ENCODE measurements around the gene KBTBD7.

The KBTBD7 gene

GRCh38 chr13:41154042-41154441 lies 40.3 kb downstream of the KBTBD7 start:
- Histone ChIP-seq H3K27me3 (ENCODE audit: insufficient read depth, low read length, poor library complexity) (no peaks in the 10 kb centered on the region), H3K79me1 (ENCODE audit: low read length) (no peaks in the 10 kb centered on the region), H3K4me2 (ENCODE audit: low read length) (no peak overlapping the region), H3K4me3 (ENCODE audit: low read length) (no peak overlapping the region), H3K27ac (ENCODE audit: low read depth, low read length) (no peak overlapping the region), H4K5ac (ENCODE audit: low read length) (no peak overlapping the region), H3K9ac (ENCODE audit: low read length) (no peak overlapping the region), H3K36me3 (ENCODE audit: control insufficient read depth, insufficient read depth, low read length) (no peaks in the 10 kb centered on the region), H3K56ac (ENCODE audit: low read length) (no peak overlapping the region), H3K79me2 (ENCODE audit: control insufficient read depth, insufficient read depth, low read length) (no peaks in the 10 kb centered on the region), H3K4me1 (ENCODE audit: control insufficient read depth, low read depth, low read length) (no peaks in the 10 kb centered on the region), H2AK5ac (ENCODE audit: low read length) (no peak overlapping the region), H2BK15ac (replicated peaks; ENCODE audit: low read depth) (no peak overlapping the region), H2BK120ac (ENCODE audit: low read depth, low read length) (no peak overlapping the region), H3K18ac (ENCODE audit: low read length) (no peak overlapping the region), H4K8ac (ENCODE audit: low read depth, low read length) (no peak overlapping the region), H3K23ac (ENCODE audit: low read length) (no peak overlapping the region), H2BK5ac (ENCODE audit: low read length) (no peak overlapping the region), H3K4ac (ENCODE audit: low read depth, low read length) (no peak overlapping the region)
- DNase-seq = no peak

- no peak overlapping the region for H3K4ac ChIP-seq (ENCODE audit: low read depth, low read length)
- no CpG with 5 or more reads among the region's 3 CpGs for WGBS (ENCODE audit: extremely low coverage, insufficient coverage, low lambda C conversion rate)
- H3K4me3 ChIP-seq (ENCODE audit: low read length) = no peak overlapping the region
- H2BK120ac ChIP-seq (ENCODE audit: low read depth, low read length) = no peak overlapping the region
- H3K4me2 ChIP-seq (ENCODE audit: low read length) = no peak overlapping the region
- no peaks in the 10 kb centered on the region for H3K36me3 ChIP-seq (ENCODE audit: control insufficient read depth, insufficient read depth, low read length)
- H4K8ac ChIP-seq (ENCODE audit: low read depth, low read length) = no peak overlapping the region
- no peak overlapping the region for H3K23ac ChIP-seq (ENCODE audit: low read length)
- no peak overlapping the region for H2BK15ac ChIP-seq (replicated peaks; ENCODE audit: low read depth)
- H3K27ac ChIP-seq (ENCODE audit: low read depth, low read length) = no peak overlapping the region
- no peak overlapping the region for H3K18ac ChIP-seq (ENCODE audit: low read length)
- H2AK5ac ChIP-seq (ENCODE audit: low read length) = no peak overlapping the region
- no peak for DNase-seq
- H3K56ac ChIP-seq (ENCODE audit: low read length) = no peak overlapping the region
- H2BK5ac ChIP-seq (ENCODE audit: low read length) = no peak overlapping the region
- no peak overlapping the region for H3K9ac ChIP-seq (ENCODE audit: low read length)
- no peak overlapping the region for H4K5ac ChIP-seq (ENCODE audit: low read length)
- no peaks in the 10 kb centered on the region for H3K27me3 ChIP-seq (ENCODE audit: insufficient read depth, low read length, poor library complexity)
- H3K79me1 ChIP-seq (ENCODE audit: low read length) = no peaks in the 10 kb centered on the region
- H3K79me2 ChIP-seq (ENCODE audit: control insufficient read depth, insufficient read depth, low read length) = no peaks in the 10 kb centered on the region
- no peaks in the 10 kb centered on the region for H3K4me1 ChIP-seq (ENCODE audit: control insufficient read depth, low read depth, low read length)
Measured at GRCh38 chr13:41152005-41152404, 42.4 kb downstream of the KBTBD7 start.

GRCh38 chr13:41150058-41150457 lies 44.3 kb downstream of the KBTBD7 start:
- no CpG with 5 or more reads among the region's 2 CpGs for WGBS (ENCODE audit: extremely low coverage, insufficient coverage, low lambda C conversion rate)
- H2BK5ac ChIP-seq (ENCODE audit: low read length) = no peak overlapping the region
- H2BK120ac ChIP-seq (ENCODE audit: low read depth, low read length) = no peak overlapping the region
- H2BK15ac ChIP-seq (replicated peaks; ENCODE audit: low read depth) = no peak overlapping the region
- no peak overlapping the region for H3K18ac ChIP-seq (ENCODE audit: low read length)
- no peaks in the 10 kb centered on the region for H3K36me3 ChIP-seq (ENCODE audit: control insufficient read depth, insufficient read depth, low read length)
- no peak overlapping the region for H3K27ac ChIP-seq (ENCODE audit: low read depth, low read length)
- H2AK5ac ChIP-seq (ENCODE audit: low read length) = no peak overlapping the region
- no peak overlapping the region for H3K9ac ChIP-seq (ENCODE audit: low read length)
- H4K8ac ChIP-seq (ENCODE audit: low read depth, low read length) = no peak overlapping the region
- no peak overlapping the region for H3K56ac ChIP-seq (ENCODE audit: low read length)
- H3K4ac ChIP-seq (ENCODE audit: low read depth, low read length) = no peak overlapping the region
- H3K79me1 ChIP-seq (ENCODE audit: low read length) = no peaks in the 10 kb centered on the region
- no peaks in the 10 kb centered on the region for H3K27me3 ChIP-seq (ENCODE audit: insufficient read depth, low read length, poor library complexity)
- no peak overlapping the region for H4K5ac ChIP-seq (ENCODE audit: low read length)
- no peak overlapping the region for H3K4me2 ChIP-seq (ENCODE audit: low read length)
- H3K4me3 ChIP-seq (ENCODE audit: low read length) = no peak overlapping the region
- H3K79me2 ChIP-seq (ENCODE audit: control insufficient read depth, insufficient read depth, low read length) = no peaks in the 10 kb centered on the region
- H3K4me1 ChIP-seq (ENCODE audit: control insufficient read depth, low read depth, low read length) = no peaks in the 10 kb centered on the region
- DNase-seq = no peak
- no peak overlapping the region for H3K23ac ChIP-seq (ENCODE audit: low read length)

GRCh38 chr13:41148419-41149283 lies 45.7 kb downstream of the KBTBD7 start:
- H2AK5ac ChIP-seq (ENCODE audit: low read length) = no peak overlapping the region
- no peak overlapping the region for H3K23ac ChIP-seq (ENCODE audit: low read length)
- no peaks in the 10 kb centered on the region for H3K79me2 ChIP-seq (ENCODE audit: control insufficient read depth, insufficient read depth, low read length)
- H3K4me2 ChIP-seq (ENCODE audit: low read length) = no peak overlapping the region
- no peak overlapping the region for H3K18ac ChIP-seq (ENCODE audit: low read length)
- H3K27me3 ChIP-seq (ENCODE audit: insufficient read depth, low read length, poor library complexity) = no peaks in the 10 kb centered on the region
- H3K9ac ChIP-seq (ENCODE audit: low read length) = no peak overlapping the region
- H3K79me1 ChIP-seq (ENCODE audit: low read length) = no peaks in the 10 kb centered on the region
- H3K4ac ChIP-seq (ENCODE audit: low read depth, low read length) = no peak overlapping the region
- no peak overlapping the region for H3K4me3 ChIP-seq (ENCODE audit: low read length)
- H3K56ac ChIP-seq (ENCODE audit: low read length) = no peak overlapping the region
- DNase-seq = peak; percentile 28
- H4K8ac ChIP-seq (ENCODE audit: low read depth, low read length) = no peak overlapping the region
- no peak overlapping the region for H2BK120ac ChIP-seq (ENCODE audit: low read depth, low read length)
- H3K27ac ChIP-seq (ENCODE audit: low read depth, low read length) = no peak overlapping the region
- no CpG with 5 or more reads among the region's 3 CpGs for WGBS (ENCODE audit: extremely low coverage, insufficient coverage, low lambda C conversion rate)
- H2BK15ac ChIP-seq (replicated peaks; ENCODE audit: low read depth) = no peak overlapping the region
- H2BK5ac ChIP-seq (ENCODE audit: low read length) = no peak overlapping the region
- H3K36me3 ChIP-seq (ENCODE audit: control insufficient read depth, insufficient read depth, low read length) = no peaks in the 10 kb centered on the region
- no peaks in the 10 kb centered on the region for H3K4me1 ChIP-seq (ENCODE audit: control insufficient read depth, low read depth, low read length)
- H4K5ac ChIP-seq (ENCODE audit: low read length) = no peak overlapping the region

GRCh38 chr13:41145136-41145908 lies 49.0 kb downstream of the KBTBD7 start:
- no peak for DNase-seq
- Histone ChIP-seq H2BK15ac (replicated peaks; ENCODE audit: low read depth) (no peak overlapping the region), H3K4me1 (ENCODE audit: control insufficient read depth, low read depth, low read length) (no peaks in the 10 kb centered on the region), H3K79me1 (ENCODE audit: low read length) (no peaks in the 10 kb centered on the region), H2BK5ac (ENCODE audit: low read length) (no peak overlapping the region), H3K4me2 (ENCODE audit: low read length) (no peak overlapping the region), H3K4ac (ENCODE audit: low read depth, low read length) (no peak overlapping the region), H2AK5ac (ENCODE audit: low read length) (no peak overlapping the region), H3K18ac (ENCODE audit: low read length) (no peak overlapping the region), H4K5ac (ENCODE audit: low read length) (no peak overlapping the region), H3K56ac (ENCODE audit: low read length) (no peak overlapping the region), H3K27me3 (ENCODE audit: insufficient read depth, low read length, poor library complexity) (no peaks in the 10 kb centered on the region), H3K27ac (ENCODE audit: low read depth, low read length) (no peak overlapping the region), H3K36me3 (ENCODE audit: control insufficient read depth, insufficient read depth, low read length) (no peaks in the 10 kb centered on the region), H3K9ac (ENCODE audit: low read length) (no peak overlapping the region), H3K4me3 (ENCODE audit: low read length) (no peak overlapping the region), H3K23ac (ENCODE audit: low read length) (no peak overlapping the region), H2BK120ac (ENCODE audit: low read depth, low read length) (no peak overlapping the region), H4K8ac (ENCODE audit: low read depth, low read length) (no peak overlapping the region), H3K79me2 (ENCODE audit: control insufficient read depth, insufficient read depth, low read length) (no peaks in the 10 kb centered on the region)
- no CpG with 5 or more reads among the region's 4 CpGs for WGBS (ENCODE audit: extremely low coverage, insufficient coverage, low lambda C conversion rate)

Data from mesendoderm (in vitro differentiated cells).